ENCODE measurements around the gene OSMR. TPM values are rescaled to one million over a fixed set of nuclear protein-coding genes. Genes with fewer than 3 reads are reported as not detected.

OSMR gene
- total and polyA plus RNA-seq, 2 experiments from 2014 or later, result 1.5 to 2.6 TPM

GRCh38 chr5:38938424-38938823 is 92.6 kb downstream of the OSMR start:
- H4K20me1 ChIP-seq (replicated peaks; ENCODE audit: insufficient read depth), result no peaks in the 10 kb centered on the region
- ATAC-seq (no peak), DNase-seq (ENCODE audit: low spot score) (no peak)
- no peak overlapping the region for H3K27ac ChIP-seq (ENCODE audit: low read depth)
- no peaks in the 10 kb centered on the region for H3K4me1 ChIP-seq (ENCODE audit: insufficient read depth)
- no peak overlapping the region for H3K4me3 ChIP-seq
- H3K27me3 ChIP-seq (ENCODE audit: insufficient read depth), result no peaks in the 10 kb centered on the region
- H3K36me3 ChIP-seq (ENCODE audit: insufficient read depth), result peaks cover 10% of the 10 kb centered on the region
- H3F3A ChIP-seq (replicated peaks; ENCODE audit: low read depth), result no peaks in the 10 kb centered on the region
- Mint-ChIP-seq H3K27me3 (ENCODE audit: insufficient read depth, low read depth, poor library complexity) (peaks cover 8% of the 10 kb centered on the region), H3K36me3 (ENCODE audit: low read depth) (peaks cover 6% of the 10 kb centered on the region), H3K9me3 (no peaks in the 10 kb centered on the region), H3K4me3 (no peak overlapping the region), H3K27ac (no peak overlapping the region), H3K4me1 (no peaks in the 10 kb centered on the region)
- H3K79me2 ChIP-seq (replicated peaks; ENCODE audit: insufficient read depth), result no peaks in the 10 kb centered on the region
- TF ChIP-seq ZNF114 (CRISPR knock-in tag; IDR thresholded peaks at IDR 0.05) (no peak), NANOG (IDR thresholded peaks at IDR 0.05; ENCODE audit: borderline replicate concordance) (no peak), POLR2AphosphoS5 (IDR thresholded peaks at IDR 0.05; ENCODE audit: low read depth) (no peak), CTCF (conservative IDR thresholded peaks at IDR 0.05; ENCODE audit: low read depth in 2 of 2) (no peak), EZH2phosphoT487 (IDR thresholded peaks at IDR 0.05; ENCODE audit: unreplicated experiment) (no peak), REST (IDR thresholded peaks at IDR 0.05; ENCODE audit: unreplicated experiment) (no peak), CREB1 (CRISPR knock-in tag; IDR thresholded peaks at IDR 0.05; ENCODE audit: low read depth) (no peak), ZNF331 (CRISPR knock-in tag; IDR thresholded peaks at IDR 0.05; ENCODE audit: low read depth) (no peak), JUNB (IDR thresholded peaks at IDR 0.05; ENCODE audit: unreplicated experiment) (no peak), STAT1 (IDR thresholded peaks at IDR 0.05; ENCODE audit: unreplicated experiment) (no peak), ZNF462 (CRISPR knock-in tag; IDR thresholded peaks at IDR 0.05) (no peak), ETS1 (IDR thresholded peaks at IDR 0.05) (no peak), EZH2 (IDR thresholded peaks at IDR 0.05; ENCODE audit: low read depth, unreplicated experiment) (no peak)
- no peak overlapping the region for H2AFZ ChIP-seq
- H3K4me2 ChIP-seq, result no peak overlapping the region
- no peaks in the 10 kb centered on the region for H3K9me2 ChIP-seq (ENCODE audit: insufficient read depth)

All from GM23338 (cell line).